Stimulated activated naive CD4-positive, alpha-beta T cell treated with Interleukin-2 at 50 U/mL for 16 hours (primary cell): Measurements from ENCODE around the gene METTL3.

Source experiments
- DNase-seq: peaks from one replicate; lab custom pipeline; 2025; lab: John Stamatoyannopoulos, UW

METTL3 gene

GRCh38 chr14:21526672-21527317 is 15.7 kb upstream of the METTL3 start:
- DNase-seq, result no peak

- peak; percentile 68 for DNase-seq
These were observed 15.0 kb upstream of the METTL3 start, which contains the start of gene SALL2 for GRCh38 chr14:21525962-21526671. Gene SALL2 (minus strand): TSS chr14:21526346. CDS start chr14:21526127, 219 bp downstream.

- DNase-seq, result no peak
These were observed 14.4 kb upstream of the METTL3 start for GRCh38 chr14:21525571-21525961.

GRCh38 chr14:21524575-21525490 is 13.7 kb upstream of the METTL3 start:
- DNase-seq, result no peak

GRCh38 chr14:21523203-21523602 is 12.1 kb upstream of the METTL3 start:
- no peak for DNase-seq

GRCh38 chr14:21521501-21521900 is 10.4 kb upstream of the METTL3 start:
- DNase-seq, result no peak

GRCh38 chr14:21520767-21521166 is 9.6 kb upstream of the METTL3 start:
- no peak for DNase-seq

GRCh38 chr14:21518725-21519124 is 7.6 kb upstream of the METTL3 start:
- DNase-seq, result no peak

- no peak for DNase-seq
These were observed 3.2 kb upstream of the METTL3 start for GRCh38 chr14:21514341-21514740.

GRCh38 chr14:21509432-21510143 is 1.6 kb downstream of the METTL3 start:
- no peak for DNase-seq

GRCh38 chr14:21506557-21506956 is 4.6 kb downstream of the METTL3 start:
- no peak for DNase-seq

GRCh38 chr14:21505012-21505553 is 6.1 kb downstream of the METTL3 start:
- DNase-seq, result no peak

GRCh38 chr14:21503376-21503775 is 7.8 kb downstream of the METTL3 start:
- DNase-seq, result no peak

- no peak for DNase-seq
These were observed 9.6 kb downstream of the METTL3 start for GRCh38 chr14:21501568-21501967.

GRCh38 chr14:21498540-21499526 is 12.3 kb downstream of the METTL3 start:
- no peak for DNase-seq

- no peak for DNase-seq
These were observed 14.7 kb downstream of the METTL3 start for GRCh38 chr14:21496453-21496852.

GRCh38 chr14:21494902-21495762 is 16.0 kb downstream of the METTL3 start:
- DNase-seq, result no peak

GRCh38 chr14:21486640-21487087 is 24.5 kb downstream of the METTL3 start:
- no peak for DNase-seq

GRCh38 chr14:21476925-21477681 is 34.0 kb downstream of the METTL3 start, which contains the start of the genes RAB2B and TOX4:
Gene RAB2B (minus strand): TSS chr14:21476959. CDS start chr14:21476872, 87 bp downstream.
Gene TOX4 (plus strand): TSS chr14:21477195. CDS start chr14:21477279, 84 bp downstream.
- DNase-seq, result peak; percentile 95
